H1 (cell line): ENCODE data around the gene RHBDF2. TPM values are rescaled to one million over a fixed set of nuclear protein-coding genes. Genes with fewer than 3 reads are reported as not detected.

Experiments
- CTCF ChIA-PET: fragments of 300-600 bp; sonication (Branson Sonifier 250); formaldehyde crosslinking; loops from one replicate; lab custom pipeline; 2021; ENCODE audit not compliant: partially characterized antibody; lab: Charles Lee
- POLR2A ChIA-PET: fragments of 300-600 bp; sonication (Branson Sonifier 250); formaldehyde crosslinking; loops from one replicate; lab custom pipeline; 2021; ENCODE audit warnings: inconsistent platforms; ENCODE audit not compliant: partially characterized antibody; lab: Charles Lee
- DNase-seq, 2 experiments: peaks; one replicate each; pipeline versions ENCODE4 v3.0.0 to v3.0.0-alpha.2; 2010 to 2022; ENCODE audit warnings: low spot score in 2 of 2, low read depth in 1 of 2, mixed read lengths in 1 of 2
- FAIRE-seq: peaks from 2 replicates; lab custom pipeline; 2011; peaks lifted over from hg19 to GRCh38; lab: Jason Lieb, UNC
- H2AFZ ChIP-seq: 2 replicates; pipeline ENCODE4 v1.8.1; 2012; ENCODE audit warnings: low read length, inconsistent platforms
- H2AK5ac ChIP-seq: 2 replicates; pipeline ENCODE4 v1.6.1; 2013; ENCODE audit warnings: low read depth, low read length
- H2BK120ac ChIP-seq: replicated peaks from 2 replicates; pipeline ENCODE3; 2013; ENCODE audit warnings: low read depth, low read length, inconsistent platforms
- H2BK12ac ChIP-seq: 2 replicates; pipeline ENCODE4 v1.6.1; 2013; ENCODE audit warnings: low read depth, low read length
- H2BK15ac ChIP-seq: 2 replicates; pipeline ENCODE4 v1.6.1; 2013; ENCODE audit warnings: low read length
- H2BK20ac ChIP-seq: 2 replicates; pipeline ENCODE4 v1.6.1; 2013; ENCODE audit warnings: low read length
- H2BK5ac ChIP-seq: 2 replicates; pipeline ENCODE4 v1.6.1; 2013; ENCODE audit warnings: low read depth, low read length
- H3K14ac ChIP-seq: 2 replicates; pipeline ENCODE4 v1.6.1; 2013; ENCODE audit warnings: inconsistent platforms; ENCODE audit not compliant: insufficient read length
- H3K18ac ChIP-seq: 2 replicates; pipeline ENCODE4 v1.6.1; 2013; ENCODE audit warnings: low read length; ENCODE audit errors: extremely low read depth
- H3K23ac ChIP-seq: 2 replicates; pipeline ENCODE4 v1.6.1; 2013; ENCODE audit warnings: inconsistent platforms; ENCODE audit not compliant: insufficient read length
- H3K23me2 ChIP-seq: 2 replicates; pipeline ENCODE4 v1.6.1; 2013; ENCODE audit warnings: low read depth, low read length
- H3K27ac ChIP-seq: 2 replicates; pipeline ENCODE4 v1.6.1; 2011; ENCODE audit warnings: low read depth, low read length, inconsistent platforms
- H3K27me3 ChIP-seq, 4 experiments: replicated peaks in 1 of 4; 1 replicate in 1 of 4; 2 replicates in 3 of 4; pipeline versions ENCODE4 v1.6.1 to v1.8.1; 2011 to 2013; ENCODE audit warnings: low read length in 3 of 4, mild to moderate bottlenecking in 3 of 4, inconsistent platforms in 2 of 4, mixed read lengths in 2 of 4, moderate library complexity in 1 of 4; ENCODE audit not compliant: control insufficient read depth in 3 of 4, insufficient read depth in 3 of 4; ENCODE audit errors: extremely low read depth in 1 of 4
- H3K36me3 ChIP-seq, 4 experiments: 2 replicates each; pipeline versions ENCODE4 v1.6.1 to v1.8.1; 2011 to 2013; ENCODE audit warnings: mild to moderate bottlenecking in 4 of 4, low read length in 3 of 4, moderate library complexity in 2 of 4, control low read depth in 1 of 4, inconsistent platforms in 1 of 4; ENCODE audit not compliant: insufficient read depth in 4 of 4, control insufficient read depth in 2 of 4
- H3K4ac ChIP-seq: replicated peaks from 2 replicates; pipeline ENCODE3; 2013; ENCODE audit warnings: low read length, low read depth, mixed read lengths, inconsistent platforms; ENCODE audit not compliant: insufficient read length
- H3K4me1 ChIP-seq, 4 experiments: replicated peaks in 1 of 4; 1 replicate in 1 of 4; 2 replicates in 3 of 4; pipeline versions ENCODE4 v1.6.1 to v1.8.1; 2011 to 2013; ENCODE audit warnings: low read length in 3 of 4, inconsistent platforms in 2 of 4, mixed read lengths in 1 of 4; ENCODE audit not compliant: insufficient read depth in 4 of 4, control insufficient read depth in 3 of 4
- H3K4me2 ChIP-seq, 2 experiments: 2 replicates each; pipeline versions ENCODE4 v1.6.1 to v1.8.1; 2011 to 2013; ENCODE audit warnings: low read depth in 2 of 2, low read length in 2 of 2, control low read depth in 1 of 2, inconsistent platforms in 1 of 2, mild to moderate bottlenecking in 1 of 2; ENCODE audit not compliant: insufficient read depth in 1 of 2
- H3K4me3 ChIP-seq, 4 experiments: fragments of 200-600, 300-600 bp in 1 of 4; sonication (generic), shearing (Covaris generic), sonication (Bioruptor Twin) in 1 of 4; 2 replicates each; pipeline versions ENCODE4 v1.5.1 to v1.8.1; 2011 to 2016; ENCODE audit warnings: low read length in 4 of 4, low read depth in 3 of 4, control low read depth in 2 of 4, inconsistent platforms in 2 of 4, mild to moderate bottlenecking in 2 of 4, mixed read lengths in 1 of 4, moderate library complexity in 1 of 4; ENCODE audit not compliant: insufficient read depth in 2 of 4; ENCODE audit errors: extremely low read depth in 1 of 4
- H3K56ac ChIP-seq: replicated peaks from 2 replicates; pipeline ENCODE3; 2013; ENCODE audit warnings: low read depth, mild to moderate bottlenecking, mixed read lengths, low read length, inconsistent platforms; ENCODE audit not compliant: insufficient read length
- H3K79me1 ChIP-seq: 2 replicates; pipeline ENCODE4 v1.6.1; 2013; ENCODE audit warnings: low read depth, low read length, control low read depth
- H3K79me2 ChIP-seq, 2 experiments: 2 replicates each; pipeline versions ENCODE4 v1.6.1 to v1.8.1; 2012 to 2013; ENCODE audit warnings: low read length in 2 of 2, mild to moderate bottlenecking in 2 of 2, inconsistent platforms in 1 of 2; ENCODE audit not compliant: insufficient read depth in 2 of 2, control insufficient read depth in 1 of 2
- H3K9ac ChIP-seq, 4 experiments: replicated peaks in 1 of 4; 1 replicate in 1 of 4; 2 replicates in 3 of 4; pipeline versions ENCODE4 v1.6.1 to v1.8.1; 2011 to 2013; ENCODE audit warnings: low read depth in 3 of 4, low read length in 3 of 4, control low read depth in 2 of 4, mild to moderate bottlenecking in 2 of 4, moderate library complexity in 2 of 4, inconsistent platforms in 1 of 4; ENCODE audit errors: extremely low read depth in 1 of 4
- H3K9me3 ChIP-seq, 2 experiments: 2 replicates each; pipeline versions ENCODE4 v1.6.1 to v1.8.1; 2012 to 2013; ENCODE audit warnings: mild to moderate bottlenecking in 2 of 2, moderate library complexity in 2 of 2, control low read depth in 1 of 2, inconsistent platforms in 1 of 2, low read depth in 1 of 2, low read length in 1 of 2, mixed read lengths in 1 of 2; ENCODE audit not compliant: insufficient read depth in 2 of 2
- H4K20me1 ChIP-seq, 2 experiments: replicated peaks in 1 of 2; 2 replicates each; pipeline versions ENCODE3 to v1.8.1; 2011 to 2013; ENCODE audit warnings: inconsistent platforms in 2 of 2, low read length in 2 of 2, mild to moderate bottlenecking in 1 of 2; ENCODE audit not compliant: insufficient read depth in 2 of 2, control insufficient read depth in 1 of 2
- H4K5ac ChIP-seq: 2 replicates; pipeline ENCODE4 v1.6.1; 2013; ENCODE audit warnings: low read length, low read depth, mixed read lengths, inconsistent platforms; ENCODE audit not compliant: insufficient read length
- H4K8ac ChIP-seq: 2 replicates; pipeline ENCODE4 v1.8.0; 2013; ENCODE audit warnings: mild to moderate bottlenecking, moderate library complexity, low read length, inconsistent platforms; ENCODE audit not compliant: insufficient read depth; ENCODE audit errors: extremely low read depth
- H4K91ac ChIP-seq: replicated peaks from 2 replicates; pipeline ENCODE3; 2013; ENCODE audit warnings: low read length, mixed read lengths, inconsistent platforms; ENCODE audit not compliant: insufficient read length
- ATF2 ChIP-seq: IDR thresholded peaks from 2 replicates; pipeline ENCODE4 v1.6.1; 2012; ENCODE audit warnings: low read length, inconsistent platforms
- WGBS, 2 experiments: shearing (Covaris generic) in 1 of 2; methylation state at CpG; one replicate each; pipeline versions ENCODE4 v1.1.6 to v1.1.7; 2013 to 2015; ENCODE audit warnings: low lambda C conversion rate in 2 of 2, mixed read lengths in 2 of 2, inconsistent platforms in 1 of 2, low coverage in 1 of 2, missing lambda C conversion rate in 1 of 2; ENCODE audit not compliant: insufficient replicate concordance in 2 of 2, insufficient coverage in 1 of 2, insufficient read length in 1 of 2; ENCODE audit errors: extremely low coverage in 1 of 2, missing lambda C conversion rate in 1 of 2; 5-methylcytosine and 5-hydroxymethylcytosine counted together
- polyA plus RNA-seq, 7 experiments: library from polyadenylated mRNA; depleted of rRNA in 3 of 7; stranded (reverse) in 5 of 7; unstranded in 2 of 7; fragments of >200 nt in 5 of 7; fragments of 200-250 nt in 2 of 7; gene quantifications; 1 replicate in 5 of 7; 2 replicates in 1 of 7; 4 replicates in 1 of 7; pipeline versions ENCODE4 v1.2.1 to v1.2.3, GENCODE V29; 2011 to 2013; ENCODE audit warnings: missing spikeins in 2 of 7, mixed read lengths in 2 of 7
- total RNA-seq: library from RNA; stranded (reverse); fragmentation: NEBNext Ultra II Directional; extraction: Animal tissue kit (Norgen Biotek cat#: 25700); gene quantifications from 2 replicates; pipeline ENCODE4 v1.2.1, GENCODE V29; 2021

RHBDF2 gene
- total and polyA plus RNA-seq, 2 of the 8 experiments (the other 6 are each of a cell fraction or from before 2014, with no cell fraction given) = 21.2 to 25.9 TPM

DNA sequence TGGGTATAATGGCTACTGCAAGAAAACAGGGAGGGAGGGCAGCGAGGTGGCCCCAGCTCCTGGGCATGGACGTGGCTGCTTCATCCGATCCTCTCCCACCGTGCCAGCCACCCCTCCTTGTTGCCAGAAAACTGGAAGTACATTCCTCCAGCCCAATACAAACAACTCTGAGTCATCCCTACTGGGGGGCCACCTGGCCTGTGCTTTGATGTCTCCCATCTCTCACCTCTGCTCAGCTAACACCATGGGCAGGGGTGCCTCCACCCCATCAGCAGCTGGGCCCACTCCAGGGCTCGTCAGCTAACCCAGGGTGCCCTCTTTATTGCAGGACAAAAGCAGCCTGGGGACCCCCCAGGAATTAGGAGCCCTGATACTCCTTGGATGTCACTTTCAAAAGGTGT is 2.0 kb downstream of the RHBDF2 start:
- Histone ChIP-seq H3K27me3 (no peaks in the 10 kb centered on the region), H4K5ac (no peak overlapping the region), H2AFZ (no peak overlapping the region), H3K9me3 (no peaks in the 10 kb centered on the region), H2BK15ac (0 out of 2 replicates have a peak overlapping the region, but pooled peaks have one; percentile 61), H3K9ac (peak overlapping the region in 1 of 4 experiments; percentile 24; a peak in 1 of 7 replicates), H3K79me1 (peaks cover 12% of the 10 kb centered on the region), H3K36me3 (no peaks in the 10 kb centered on the region), H3K4me3 (peak overlapping the region in 1 of 4 experiments; percentile 34; a peak in 1 of 8 replicates), H3K23ac (no peak overlapping the region), H2BK20ac (no peak overlapping the region), H3K56ac (no peak overlapping the region), H3K4me2 (peak overlapping the region in 1 of 2 experiments; percentile 81; a peak in 2 of 4 replicates), H4K91ac (no peak overlapping the region), H3K4me1 (peaks cover 11 to 39% (median 34%) of the 10 kb centered on the region in 4 experiments), H3K18ac (no peak overlapping the region), H4K8ac (no peak overlapping the region), H4K20me1 (peaks cover 4 to 25% of the 10 kb centered on the region in 2 experiments), H3K79me2 (peaks cover 0 to 6% of the 10 kb centered on the region in 2 experiments; a peak in 2 of 4 replicates), H2BK120ac (no peak overlapping the region), H3K4ac (no peak overlapping the region), H3K27ac (no peak overlapping the region), H3K14ac (no peak overlapping the region), H2AK5ac (no peak overlapping the region), H2BK5ac (no peak overlapping the region), H3K23me2 (peaks cover 7% of the 10 kb centered on the region; the same call in 1 of the 2 replicates), H2BK12ac (peak overlapping the region; percentile 27; the same call in 1 of the 2 replicates)
- no peak for TF ChIP-seq ATF2
- CTCF ChIA-PET = interaction anchor here (0.9 to 20.2 kb wide), 9 partner anchors 8 to 101 kb away, joined by 3 to 446 read pairs (median 9); partner anchors contain the start of gene AANAT
- 75% methylated on average over 5 of the region's 5 CpGs; no CpG with 5 or more reads in 1 of the 2 experiments for WGBS, 2 experiments
- POLR2A ChIA-PET = interaction anchor here (0.5 to 3.8 kb wide), 9 partner anchors 10 to 112 kb away, joined by 3 to 15 read pairs (median 3); partner anchors contain the start of gene PRCD
- no peak for DNase-seq
- FAIRE-seq = no peak
